ENCODE measurements around the gene XPO6.

Gene XPO6

GRCh38 chr16:28098959-28099945 is 112.5 kb downstream of the XPO6 start:
- H3K36me3 ChIP-seq (ENCODE audit: control insufficient read depth, insufficient read depth, low read length) = peaks cover 75% of the 10 kb centered on the region

GRCh38 chr16:28098171-28098958 is 113.4 kb downstream of the XPO6 start:
- H3K4me3 ChIP-seq (ENCODE audit: low read depth, low read length) = no peak overlapping the region
- peaks cover 66% of the 10 kb centered on the region for H3K36me3 ChIP-seq (ENCODE audit: control insufficient read depth, insufficient read depth, low read length)
- peaks cover 8% of the 10 kb centered on the region for H3K4me1 ChIP-seq (ENCODE audit: control insufficient read depth, insufficient read depth, low read length)
- H3K27ac ChIP-seq (ENCODE audit: low read depth, low read length) = no peak overlapping the region
- H3K9ac ChIP-seq (ENCODE audit: low read depth, low read length) = no peak overlapping the region
- H3K9me3 ChIP-seq (ENCODE audit: control insufficient read depth, insufficient read depth, low read length) = no peaks in the 10 kb centered on the region
- H3K27me3 ChIP-seq (ENCODE audit: control insufficient read depth, insufficient read depth, low read length) = no peaks in the 10 kb centered on the region

More at GRCh38 chr16:28098959-28099945, 112.5 kb downstream of the XPO6 start:
- Histone ChIP-seq H3K9ac (ENCODE audit: low read depth, low read length) (no peak overlapping the region), H3K4me1 (ENCODE audit: control insufficient read depth, insufficient read depth, low read length) (no peaks in the 10 kb centered on the region), H3K27ac (ENCODE audit: low read depth, low read length) (no peak overlapping the region), H3K4me3 (ENCODE audit: low read depth, low read length) (no peak overlapping the region), H3K9me3 (ENCODE audit: control insufficient read depth, insufficient read depth, low read length) (no peaks in the 10 kb centered on the region), H3K27me3 (ENCODE audit: control insufficient read depth, insufficient read depth, low read length) (no peaks in the 10 kb centered on the region)

- H3K27me3 ChIP-seq (ENCODE audit: control insufficient read depth, insufficient read depth, low read length) = no peaks in the 10 kb centered on the region
- peaks cover 55% of the 10 kb centered on the region for H3K36me3 ChIP-seq (ENCODE audit: control insufficient read depth, insufficient read depth, low read length)
- no peak overlapping the region for H3K4me3 ChIP-seq (ENCODE audit: low read depth, low read length)
Measured at GRCh38 chr16:28096983-28097899, 114.5 kb downstream of the XPO6 start.

GRCh38 chr16:28093385-28093725 is 118.4 kb downstream of the XPO6 start:
- peaks cover 18% of the 10 kb centered on the region for H3K36me3 ChIP-seq (ENCODE audit: control insufficient read depth, insufficient read depth, low read length)

More at GRCh38 chr16:28096983-28097899, 114.5 kb downstream of the XPO6 start:
- H3K9ac ChIP-seq (ENCODE audit: low read depth, low read length) = no peak overlapping the region
- peaks cover 16% of the 10 kb centered on the region for H3K4me1 ChIP-seq (ENCODE audit: control insufficient read depth, insufficient read depth, low read length)
- no peaks in the 10 kb centered on the region for H3K9me3 ChIP-seq (ENCODE audit: control insufficient read depth, insufficient read depth, low read length)
- no peak overlapping the region for H3K27ac ChIP-seq (ENCODE audit: low read depth, low read length)

GRCh38 chr16:28092721-28093384 is 118.9 kb downstream of the XPO6 start:
- no peaks in the 10 kb centered on the region for H3K27me3 ChIP-seq (ENCODE audit: control insufficient read depth, insufficient read depth, low read length)
- no peaks in the 10 kb centered on the region for H3K9me3 ChIP-seq (ENCODE audit: control insufficient read depth, insufficient read depth, low read length)
- H3K27ac ChIP-seq (ENCODE audit: low read depth, low read length) = peak overlapping the region; percentile 86
- no peak overlapping the region for H3K9ac ChIP-seq (ENCODE audit: low read depth, low read length)
- peaks cover 27% of the 10 kb centered on the region for H3K4me1 ChIP-seq (ENCODE audit: control insufficient read depth, insufficient read depth, low read length)
- peak overlapping the region; percentile 14 for H3K4me3 ChIP-seq (ENCODE audit: low read depth, low read length)
- H3K36me3 ChIP-seq (ENCODE audit: control insufficient read depth, insufficient read depth, low read length) = peaks cover 13% of the 10 kb centered on the region

More at GRCh38 chr16:28093385-28093725, 118.4 kb downstream of the XPO6 start:
- H3K9ac ChIP-seq (ENCODE audit: low read depth, low read length) = no peak overlapping the region
- H3K4me3 ChIP-seq (ENCODE audit: low read depth, low read length) = peak overlapping the region; percentile 14
- peaks cover 27% of the 10 kb centered on the region for H3K4me1 ChIP-seq (ENCODE audit: control insufficient read depth, insufficient read depth, low read length)
- H3K27me3 ChIP-seq (ENCODE audit: control insufficient read depth, insufficient read depth, low read length) = no peaks in the 10 kb centered on the region
- H3K27ac ChIP-seq (ENCODE audit: low read depth, low read length) = peak overlapping the region; percentile 86
- no peaks in the 10 kb centered on the region for H3K9me3 ChIP-seq (ENCODE audit: control insufficient read depth, insufficient read depth, low read length)

- peaks cover 1% of the 10 kb centered on the region; the same call in 1 of the 2 replicates for H3K36me3 ChIP-seq (ENCODE audit: control insufficient read depth, insufficient read depth, low read length)
- H3K4me1 ChIP-seq (ENCODE audit: control insufficient read depth, insufficient read depth, low read length) = peaks cover 27% of the 10 kb centered on the region
- H3K4me3 ChIP-seq (ENCODE audit: low read depth, low read length) = no peak overlapping the region
- H3K27me3 ChIP-seq (ENCODE audit: control insufficient read depth, insufficient read depth, low read length) = no peaks in the 10 kb centered on the region
- H3K27ac ChIP-seq (ENCODE audit: low read depth, low read length) = peak overlapping the region; percentile 67
- no peaks in the 10 kb centered on the region for H3K9me3 ChIP-seq (ENCODE audit: control insufficient read depth, insufficient read depth, low read length)
- H3K9ac ChIP-seq (ENCODE audit: low read depth, low read length) = no peak overlapping the region
Measured at GRCh38 chr16:28091656-28092055, 120.1 kb downstream of the XPO6 start.

GRCh38 chr16:28090646-28091377 is 121.0 kb downstream of the XPO6 start:
- no peaks in the 10 kb centered on the region for H3K36me3 ChIP-seq (ENCODE audit: control insufficient read depth, insufficient read depth, low read length)
- no peaks in the 10 kb centered on the region for H3K9me3 ChIP-seq (ENCODE audit: control insufficient read depth, insufficient read depth, low read length)
- H3K4me3 ChIP-seq (ENCODE audit: low read depth, low read length) = no peak overlapping the region
- H3K27me3 ChIP-seq (ENCODE audit: control insufficient read depth, insufficient read depth, low read length) = no peaks in the 10 kb centered on the region
- H3K9ac ChIP-seq (ENCODE audit: low read depth, low read length) = no peak overlapping the region
- peak overlapping the region; percentile 67 for H3K27ac ChIP-seq (ENCODE audit: low read depth, low read length)
- peaks cover 27% of the 10 kb centered on the region for H3K4me1 ChIP-seq (ENCODE audit: control insufficient read depth, insufficient read depth, low read length)

- no peak overlapping the region for H3K4me3 ChIP-seq (ENCODE audit: low read depth, low read length)
- no peaks in the 10 kb centered on the region for H3K27me3 ChIP-seq (ENCODE audit: control insufficient read depth, insufficient read depth, low read length)
- peaks cover 27% of the 10 kb centered on the region for H3K4me1 ChIP-seq (ENCODE audit: control insufficient read depth, insufficient read depth, low read length)
- no peaks in the 10 kb centered on the region for H3K36me3 ChIP-seq (ENCODE audit: control insufficient read depth, insufficient read depth, low read length)
- no peak overlapping the region for H3K9ac ChIP-seq (ENCODE audit: low read depth, low read length)
- H3K9me3 ChIP-seq (ENCODE audit: control insufficient read depth, insufficient read depth, low read length) = no peaks in the 10 kb centered on the region
- H3K27ac ChIP-seq (ENCODE audit: low read depth, low read length) = no peak overlapping the region
Measured at GRCh38 chr16:28089992-28090365, 121.8 kb downstream of the XPO6 start.

- H3K36me3 ChIP-seq (ENCODE audit: control insufficient read depth, insufficient read depth, low read length) = no peaks in the 10 kb centered on the region
- H3K9me3 ChIP-seq (ENCODE audit: control insufficient read depth, insufficient read depth, low read length) = no peaks in the 10 kb centered on the region
Measured at GRCh38 chr16:28089205-28089991, 122.4 kb downstream of the XPO6 start.

More at GRCh38 chr16:28089205-28089991, 122.4 kb downstream of the XPO6 start:
- H3K27ac ChIP-seq (ENCODE audit: low read depth, low read length) = no peak overlapping the region
- H3K9ac ChIP-seq (ENCODE audit: low read depth, low read length) = no peak overlapping the region
- H3K4me1 ChIP-seq (ENCODE audit: control insufficient read depth, insufficient read depth, low read length) = peaks cover 27% of the 10 kb centered on the region
- no peak overlapping the region for H3K4me3 ChIP-seq (ENCODE audit: low read depth, low read length)
- no peaks in the 10 kb centered on the region for H3K27me3 ChIP-seq (ENCODE audit: control insufficient read depth, insufficient read depth, low read length)
